Activated CD8-positive, alpha-beta memory T cell treated with anti-CD3 and anti-CD28 coated beads for 48 hours (primary cell): ENCODE results near the gene XAGE1A.
"Not testable (repeated sequence)": the region's sequence is repeated elsewhere in the genome, so short reads cannot be mapped to it uniquely, and the experiment has no call there.

Experiments used
- DNase-seq, 3 experiments: peaks; one replicate each; pipeline ENCODE4 v3.0.0-alpha.2; 2020; ENCODE audit warnings: low read depth in 2 of 3, low spot score in 2 of 3

Gene XAGE1A, protein sequence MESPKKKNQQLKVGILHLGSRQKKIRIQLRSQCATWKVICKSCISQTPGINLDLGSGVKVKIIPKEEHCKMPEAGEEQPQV

DNA sequence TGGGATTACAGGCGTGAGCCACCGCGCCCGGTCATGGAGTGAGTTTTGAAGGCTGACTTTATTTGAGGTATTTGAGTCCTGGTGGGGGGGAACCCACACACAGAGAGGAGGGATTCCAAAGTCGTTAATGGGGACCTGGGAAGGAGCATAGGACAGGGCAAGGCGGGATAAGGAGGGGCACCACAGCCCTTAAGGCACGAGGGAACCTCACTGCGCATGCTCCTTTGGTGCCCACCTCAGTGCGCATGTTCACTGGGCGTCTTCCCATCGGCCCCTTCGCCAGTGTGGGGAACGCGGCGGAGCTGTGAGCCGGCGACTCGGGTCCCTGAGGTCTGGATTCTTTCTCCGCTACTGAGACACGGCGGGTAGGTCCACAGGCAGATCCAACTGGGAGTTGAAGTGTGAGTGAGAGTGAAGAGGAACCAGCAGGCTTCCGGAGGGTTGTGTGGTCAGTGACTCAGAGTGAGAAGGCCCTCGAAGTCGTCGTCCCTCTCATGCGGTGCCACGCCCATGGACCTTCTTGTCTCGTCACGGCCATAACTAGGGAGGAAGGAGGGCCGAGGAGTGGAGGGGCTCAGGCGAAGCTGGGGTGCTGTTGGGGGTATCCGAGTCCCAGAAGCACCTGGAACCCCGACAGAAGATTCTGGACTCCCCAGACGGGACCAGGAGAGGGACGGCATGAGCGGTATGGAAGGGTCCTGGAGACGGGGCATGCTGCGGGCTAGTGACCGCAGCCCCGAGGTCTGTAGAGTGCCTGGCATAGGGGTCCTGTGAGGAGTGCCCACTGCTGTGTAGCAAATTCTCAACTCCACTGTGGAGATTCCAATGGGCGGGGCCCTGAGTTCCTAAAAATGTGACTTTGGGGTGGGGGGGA lies at the start of gene XAGE1A:
Gene XAGE1A, plus strand, starts transcription at position 264 of the 874 bp plus-strand sequence. CDS start 1,554 bp downstream, outside the sequence.
- not testable (repeated sequence) for DNase-seq

DNA sequence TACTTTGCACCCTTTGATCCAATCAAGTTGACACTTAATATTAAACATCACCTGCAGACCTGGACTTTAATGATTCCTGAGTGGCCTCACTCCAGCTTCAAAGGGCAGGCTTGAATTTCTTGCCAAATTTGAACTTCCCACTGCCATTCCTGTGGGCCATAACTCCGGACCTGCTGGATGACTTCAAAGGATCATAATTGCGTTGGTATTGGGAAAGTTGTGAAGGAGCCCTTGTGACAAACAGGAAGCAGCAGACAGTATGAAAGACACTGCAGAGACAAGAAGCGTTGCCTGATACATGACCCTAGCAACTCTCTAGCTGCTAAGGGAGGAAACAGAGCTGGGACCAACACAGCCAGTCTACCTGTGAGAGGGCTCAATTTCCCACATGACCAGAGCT lies 43.6 kb upstream of the XAGE1A start:
- DNase-seq = not testable (repeated sequence)

DNA sequence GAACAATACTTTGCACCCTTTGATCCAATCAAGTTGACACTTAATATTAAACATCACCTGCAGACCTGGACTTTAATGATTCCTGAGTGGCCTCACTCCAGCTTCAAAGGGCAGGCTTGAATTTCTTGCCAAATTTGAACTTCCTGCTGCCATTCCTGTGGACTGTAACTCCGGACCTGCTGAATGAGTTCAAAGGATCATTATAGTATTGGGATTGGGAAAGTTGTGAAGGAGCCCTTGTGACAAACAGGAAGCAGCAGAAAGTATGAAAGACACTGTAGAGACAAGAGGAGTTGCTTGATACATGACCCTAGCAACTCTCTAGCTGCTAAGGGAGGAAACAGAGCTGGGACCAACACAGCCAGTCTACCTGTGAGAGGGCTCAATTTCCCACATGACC lies 24.3 kb upstream of the XAGE1A start:
- DNase-seq = not testable (repeated sequence)

DNA sequence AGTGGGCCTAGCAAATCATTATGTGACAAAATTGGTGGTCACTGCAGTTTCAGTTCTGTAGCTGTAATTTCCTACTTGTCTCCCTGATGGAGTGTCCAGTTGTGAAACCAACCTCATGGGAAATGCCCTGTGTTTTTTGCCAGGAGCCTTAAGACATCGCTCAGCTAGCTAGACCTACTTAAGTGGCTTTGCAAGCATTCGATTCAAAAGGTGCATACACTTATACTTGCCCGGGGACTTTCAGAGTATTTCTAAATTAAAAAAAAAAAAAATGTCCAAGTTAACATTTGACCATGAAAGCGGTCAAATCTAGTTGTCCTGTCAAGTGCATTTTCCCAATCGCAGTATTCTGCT lies 788 bp downstream of the XAGE1A start:
- DNase-seq = not testable (repeated sequence)

DNA sequence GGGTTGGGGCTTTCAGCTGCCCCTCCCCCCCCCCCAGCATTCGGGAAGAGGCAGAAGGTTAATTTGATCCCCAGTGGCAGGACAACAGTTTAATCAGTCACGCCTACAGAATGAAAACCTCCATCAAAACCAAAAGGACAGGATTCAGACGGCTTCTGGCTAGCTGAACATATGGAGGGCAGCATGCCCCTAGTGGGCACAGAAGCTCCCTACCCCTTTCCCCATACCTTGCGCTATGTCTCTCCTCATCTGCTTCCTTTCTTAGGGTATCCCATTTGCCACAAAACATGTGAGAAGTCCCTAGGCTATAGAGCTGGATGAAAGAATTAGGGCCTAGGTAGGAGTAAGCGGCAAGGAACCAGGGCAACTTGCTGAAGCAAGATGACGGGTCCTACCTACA lies 5.8 kb downstream of the XAGE1A start:
- not testable (repeated sequence) for DNase-seq

DNA sequence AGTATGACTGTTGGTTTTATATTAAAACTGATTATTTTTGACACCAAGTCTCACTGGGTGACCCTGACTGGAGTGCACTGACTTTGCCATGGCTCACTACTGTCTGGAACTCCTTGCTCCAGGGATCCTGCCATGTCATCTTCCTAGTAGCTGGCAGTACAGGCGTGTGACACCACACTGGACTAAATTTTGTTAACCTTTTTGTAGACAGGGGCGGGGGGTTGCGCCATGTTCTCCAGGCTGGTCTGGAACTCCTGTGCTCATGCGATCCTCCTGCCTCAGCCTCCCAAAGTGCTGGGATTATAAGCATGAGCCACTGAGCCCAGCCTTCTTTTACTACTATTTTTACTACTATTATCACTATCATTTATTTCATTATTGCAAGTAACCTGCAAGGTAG lies 8.9 kb downstream of the XAGE1A start:
- DNase-seq = no peak

DNA sequence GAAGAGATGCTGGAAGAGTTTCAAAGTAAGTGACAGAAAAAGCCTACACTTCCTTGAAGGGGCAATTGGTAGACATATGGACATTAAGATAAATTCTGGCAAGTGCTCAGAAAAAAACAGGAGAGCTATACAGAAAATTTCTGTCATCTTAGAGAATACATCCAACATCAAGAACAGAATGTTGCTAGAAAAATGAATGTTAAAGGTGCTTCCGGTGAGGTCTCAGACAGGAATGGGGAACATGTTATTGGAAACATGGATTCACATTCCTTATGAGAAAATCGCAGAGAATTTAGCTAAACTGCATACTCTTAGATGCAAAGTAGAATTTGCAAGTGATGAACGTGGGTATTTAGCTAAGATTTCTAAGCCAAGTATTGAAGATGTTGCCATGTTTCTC lies 11.7 kb downstream of the XAGE1A start:
- DNase-seq = no peak

DNA sequence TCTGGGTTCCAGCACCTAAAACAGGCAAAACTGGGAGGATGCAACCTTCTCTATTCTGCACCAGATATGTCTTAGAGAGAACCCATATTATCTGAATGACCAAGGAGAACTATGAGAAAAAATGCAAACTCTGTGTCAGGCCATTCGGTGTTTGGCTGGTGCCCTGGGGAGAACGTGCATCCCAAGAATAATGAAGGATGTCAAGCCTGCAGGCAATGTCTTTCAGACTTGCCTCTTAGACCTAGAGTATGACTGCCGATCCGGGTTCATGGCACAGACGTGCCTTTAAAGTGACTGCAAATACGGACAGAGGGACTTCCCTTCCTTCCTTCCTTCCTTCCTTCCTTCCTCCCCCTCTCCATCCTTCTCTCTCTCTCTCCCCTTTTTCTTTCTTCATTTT lies 14.3 kb downstream of the XAGE1A start:
- DNase-seq = no peak

DNA sequence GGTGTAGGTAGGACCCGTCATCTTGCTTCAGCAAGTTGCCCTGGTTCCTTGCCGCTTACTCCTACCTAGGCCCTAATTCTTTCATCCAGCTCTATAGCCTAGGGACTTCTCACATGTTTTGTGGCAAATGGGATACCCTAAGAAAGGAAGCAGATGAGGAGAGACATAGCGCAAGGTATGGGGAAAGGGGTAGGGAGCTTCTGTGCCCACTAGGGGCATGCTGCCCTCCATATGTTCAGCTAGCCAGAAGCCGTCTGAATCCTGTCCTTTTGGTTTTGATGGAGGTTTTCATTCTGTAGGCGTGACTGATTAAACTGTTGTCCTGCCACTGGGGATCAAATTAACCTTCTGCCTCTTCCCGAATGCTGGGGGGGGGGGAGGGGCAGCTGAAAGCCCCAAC lies 15.5 kb downstream of the XAGE1A start:
- not testable (repeated sequence) for DNase-seq

DNA sequence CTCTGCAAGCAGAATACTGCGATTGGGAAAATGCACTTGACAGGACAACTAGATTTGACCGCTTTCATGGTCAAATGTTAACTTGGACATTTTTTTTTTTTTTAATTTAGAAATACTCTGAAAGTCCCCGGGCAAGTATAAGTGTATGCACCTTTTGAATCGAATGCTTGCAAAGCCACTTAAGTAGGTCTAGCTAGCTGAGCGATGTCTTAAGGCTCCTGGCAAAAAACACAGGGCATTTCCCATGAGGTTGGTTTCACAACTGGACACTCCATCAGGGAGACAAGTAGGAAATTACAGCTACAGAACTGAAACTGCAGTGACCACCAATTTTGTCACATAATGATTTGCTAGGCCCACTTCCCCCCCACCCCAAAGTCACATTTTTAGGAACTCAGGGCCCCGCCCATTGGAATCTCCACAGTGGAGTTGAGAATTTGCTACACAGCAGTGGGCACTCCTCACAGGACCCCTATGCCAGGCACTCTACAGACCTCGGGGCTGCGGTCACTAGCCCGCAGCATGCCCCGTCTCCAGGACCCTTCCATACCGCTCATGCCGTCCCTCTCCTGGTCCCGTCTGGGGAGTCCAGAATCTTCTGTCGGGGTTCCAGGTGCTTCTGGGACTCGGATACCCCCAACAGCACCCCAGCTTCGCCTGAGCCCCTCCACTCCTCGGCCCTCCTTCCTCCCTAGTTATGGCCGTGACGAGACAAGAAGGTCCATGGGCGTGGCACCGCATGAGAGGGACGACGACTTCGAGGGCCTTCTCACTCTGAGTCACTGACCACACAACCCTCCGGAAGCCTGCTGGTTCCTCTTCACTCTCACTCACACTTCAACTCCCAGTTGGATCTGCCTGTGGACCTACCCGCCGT lies 20.7 kb downstream of the XAGE1A start:
- not testable (repeated sequence) for DNase-seq

DNA sequence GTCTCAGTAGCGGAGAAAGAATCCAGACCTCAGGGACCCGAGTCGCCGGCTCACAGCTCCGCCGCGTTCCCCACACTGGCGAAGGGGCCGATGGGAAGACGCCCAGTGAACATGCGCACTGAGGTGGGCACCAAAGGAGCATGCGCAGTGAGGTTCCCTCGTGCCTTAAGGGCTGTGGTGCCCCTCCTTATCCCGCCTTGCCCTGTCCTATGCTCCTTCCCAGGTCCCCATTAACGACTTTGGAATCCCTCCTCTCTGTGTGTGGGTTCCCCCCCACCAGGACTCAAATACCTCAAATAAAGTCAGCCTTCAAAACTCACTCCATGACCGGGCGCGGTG lies 21.3 kb downstream of the XAGE1A start, which contains the start of gene XAGE1B:
Gene XAGE1B, minus strand, starts transcription at position 77 of the 339 bp plus-strand sequence. CDS start 1,536 bp downstream, outside the sequence.
- DNase-seq = not testable (repeated sequence)

DNA sequence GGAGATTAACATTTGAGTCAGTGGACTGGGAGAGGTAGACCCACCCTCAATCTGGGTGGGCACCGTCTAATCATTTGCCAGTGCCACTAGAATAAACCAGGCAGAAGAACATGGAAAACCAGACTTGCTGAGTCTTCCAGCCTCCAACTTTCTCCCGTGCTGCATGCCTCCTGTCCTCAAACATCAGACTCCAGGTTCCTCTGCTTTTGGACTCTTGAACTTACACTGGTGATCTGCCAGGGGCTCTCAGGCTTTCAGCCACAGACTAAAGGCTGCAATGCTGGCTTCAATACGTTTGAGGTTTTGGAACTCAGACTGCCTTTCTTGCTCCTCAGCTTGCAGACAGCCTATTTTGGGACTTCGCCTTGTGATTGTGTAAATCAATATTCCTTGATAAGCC lies 45.4 kb downstream of the XAGE1A start:
- DNase-seq = not testable (repeated sequence)

DNA sequence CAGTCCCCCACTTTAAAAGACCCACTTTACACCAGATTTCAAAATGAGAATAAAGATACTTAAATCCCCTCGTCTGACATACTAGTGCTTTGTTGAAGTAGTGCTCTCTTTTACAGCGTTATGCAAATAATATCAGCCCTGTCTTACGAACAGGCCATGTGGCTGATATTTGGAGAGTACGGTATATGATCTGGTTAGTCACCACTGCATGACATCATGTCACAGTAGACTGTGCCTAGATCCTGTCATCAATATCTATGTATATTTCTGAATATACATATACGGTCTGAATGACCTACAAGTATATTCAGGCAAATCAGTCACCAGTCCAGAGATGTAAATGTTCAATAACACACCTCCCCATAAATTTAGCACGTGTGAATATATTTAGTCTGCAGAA lies 46.7 kb downstream of the XAGE1A start:
- no peak for DNase-seq

DNA sequence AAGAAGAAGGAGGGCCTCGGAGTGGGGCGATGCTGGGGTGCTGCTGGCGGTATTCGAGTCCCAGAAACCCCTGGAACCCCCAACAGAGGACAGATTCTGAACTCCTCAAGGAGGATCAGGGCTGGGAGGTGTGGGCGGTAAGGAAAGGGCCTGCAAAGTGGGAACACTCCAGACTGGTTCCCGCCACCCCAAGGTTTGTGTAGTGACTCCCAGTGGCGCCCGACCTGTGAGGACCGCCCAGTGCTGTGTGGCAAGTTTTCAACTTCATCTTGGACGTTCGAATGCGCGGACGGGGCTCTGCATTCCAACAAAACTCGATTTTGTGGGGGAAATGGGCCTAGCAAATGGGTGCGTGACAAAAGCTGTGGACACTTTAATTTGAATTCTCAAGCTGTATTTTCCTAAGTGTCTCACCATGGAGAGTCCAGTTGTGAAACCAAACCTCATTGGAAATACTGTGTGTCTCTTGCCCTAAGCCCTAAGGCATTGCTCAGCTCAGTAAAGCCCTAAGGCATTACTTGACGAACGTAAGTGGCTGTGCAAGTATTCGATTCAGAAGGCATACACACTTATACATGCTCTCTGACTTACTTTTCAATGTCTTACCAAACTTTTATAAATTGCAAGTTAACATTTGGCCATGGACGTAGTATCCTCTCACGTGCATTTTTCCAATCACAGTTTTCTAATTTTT lies 48.7 kb downstream of the XAGE1A start:
- no peak for DNase-seq

DNA sequence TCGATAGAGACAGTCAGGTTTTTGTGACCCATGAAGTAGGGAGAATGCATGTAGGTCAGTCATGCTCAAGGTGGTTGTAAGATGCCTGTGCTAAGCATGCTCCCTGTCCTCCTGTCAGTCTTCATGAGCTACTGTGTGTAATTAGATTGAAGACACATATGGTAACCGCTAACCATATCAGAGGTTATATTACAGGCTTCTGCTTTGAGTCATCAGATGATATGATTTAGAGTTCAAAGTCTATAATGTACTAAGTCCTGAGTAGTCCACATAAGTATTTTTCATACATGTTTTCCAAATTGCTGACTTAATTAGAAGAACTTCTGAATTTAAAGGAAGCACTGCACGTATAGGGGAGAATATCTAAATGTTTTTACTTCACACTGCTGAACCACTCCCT lies 53.2 kb downstream of the XAGE1A start:
- DNase-seq = not testable (repeated sequence)
